Measurements from ENCODE around the gene RGL2.
A peak's percentile ranks its signal among the peaks of the same experiment; 100 is the strongest.

Gene RGL2

DNA sequence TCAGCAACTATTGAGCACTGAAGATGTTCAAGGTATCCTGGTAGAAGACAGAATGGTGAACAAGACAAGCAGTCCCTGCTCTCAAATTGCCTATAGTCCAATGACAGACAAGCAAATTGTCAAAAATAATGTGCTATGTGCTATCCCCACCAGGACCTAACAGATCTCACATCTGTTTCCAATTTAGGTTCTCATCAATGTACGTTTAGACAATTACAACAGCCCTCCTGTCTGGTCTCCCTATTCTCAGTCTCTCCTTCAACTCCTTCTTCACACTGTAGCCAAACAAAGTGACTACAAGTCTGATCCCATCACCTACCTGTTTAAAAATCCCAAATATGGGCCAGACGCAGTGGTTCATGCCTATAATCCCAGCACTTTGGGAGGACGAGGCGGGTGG is 7.6 kb upstream of the RGL2 start:
- no peak overlapping the region for H3K4me3 ChIP-seq (ENCODE audit: low read depth, low read length)
- TF ChIP-seq CTCF (IDR thresholded peaks at IDR 0.05; ENCODE audit: low read depth, low read length), result no peak

- no peak for TF ChIP-seq CTCF (IDR thresholded peaks at IDR 0.05; ENCODE audit: low read depth, low read length)
- no peak overlapping the region for H3K4me3 ChIP-seq (ENCODE audit: low read depth, low read length)
These were observed 6.3 kb upstream of the RGL2 start for GRCh38 chr6:33305052-33305451.

DNA sequence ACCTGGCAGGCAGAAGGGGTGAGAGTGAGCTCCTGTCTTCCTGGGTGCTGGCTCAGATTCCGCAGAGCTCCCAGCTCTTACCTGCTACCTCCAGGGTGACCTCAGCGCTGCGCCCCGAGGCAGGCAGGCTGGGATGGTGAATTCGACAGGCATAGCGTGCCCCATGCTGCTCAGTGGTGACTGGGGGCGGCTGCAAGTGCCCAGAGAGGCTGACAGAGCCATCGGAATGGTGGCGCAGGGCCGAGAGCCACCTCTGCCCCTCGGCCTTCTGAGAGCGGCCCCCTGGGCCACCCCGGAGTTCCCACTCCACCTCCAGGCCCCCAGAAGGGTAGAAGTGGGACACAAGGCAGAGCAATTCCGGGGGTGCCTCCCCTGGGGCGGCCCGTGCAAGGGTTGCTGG is 5.5 kb upstream of the RGL2 start:
- TF ChIP-seq CTCF (IDR thresholded peaks at IDR 0.05; ENCODE audit: low read depth, low read length), result no peak
- H3K4me3 ChIP-seq (ENCODE audit: low read depth, low read length), result no peak overlapping the region

- no peak for TF ChIP-seq CTCF (IDR thresholded peaks at IDR 0.05; ENCODE audit: low read depth, low read length)
- H3K4me3 ChIP-seq (ENCODE audit: low read depth, low read length), result no peak overlapping the region
These were observed 3.1 kb upstream of the RGL2 start for GRCh38 chr6:33301877-33302276.

- TF ChIP-seq CTCF (IDR thresholded peaks at IDR 0.05; ENCODE audit: low read depth, low read length), result peak; percentile 63
- peak overlapping the region; percentile 83 for H3K4me3 ChIP-seq (ENCODE audit: low read depth, low read length)
These were observed 649 bp upstream of the RGL2 start for GRCh38 chr6:33299237-33299944.

GRCh38 chr6:33297956-33298772 is 578 bp downstream of the RGL2 start:
- H3K4me3 ChIP-seq (ENCODE audit: low read depth, low read length), result peak overlapping the region; percentile 83
- no peak for TF ChIP-seq CTCF (IDR thresholded peaks at IDR 0.05; ENCODE audit: low read depth, low read length)

DNA sequence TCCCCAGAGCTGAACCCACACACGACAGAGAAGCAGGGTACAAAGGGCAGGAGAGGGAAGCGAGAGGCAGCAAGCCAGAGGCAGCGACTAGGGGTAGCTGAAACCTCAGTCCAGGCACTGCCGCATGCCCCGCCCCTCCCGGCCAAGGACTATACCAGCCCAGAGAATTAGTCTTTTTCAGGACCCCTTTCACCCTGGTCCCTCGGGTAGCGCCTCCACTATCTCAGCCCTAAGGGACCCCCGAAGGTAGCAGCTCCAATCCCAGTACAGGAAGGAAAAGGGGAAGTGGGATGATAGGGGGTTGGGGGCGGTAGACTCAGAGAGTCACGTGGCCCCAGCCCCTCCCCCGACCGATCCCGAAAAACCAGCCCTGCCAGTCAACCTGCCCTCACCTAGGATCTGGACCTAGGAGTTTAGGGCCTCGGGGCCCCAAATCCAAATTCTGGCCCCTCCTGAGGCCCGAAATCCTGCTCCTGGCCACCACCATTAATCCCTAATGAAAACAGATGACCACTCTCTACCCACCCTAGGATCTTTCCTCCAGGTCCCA is 1.3 kb downstream of the RGL2 start:
- TF ChIP-seq CTCF (IDR thresholded peaks at IDR 0.05; ENCODE audit: low read depth, low read length), result no peak
- peak overlapping the region; percentile 83 for H3K4me3 ChIP-seq (ENCODE audit: low read depth, low read length)

All from WI38 (cell line).